DND-41 (cell line): Measurements from ENCODE around the gene SMARCD2.
"Not testable (repeated sequence)": the region's sequence is repeated elsewhere in the genome, so short reads cannot be mapped to it uniquely, and the experiment has no call there.

Source experiments
- ATAC-seq: fragments of 200-7000 bp; cut with Tn5 transposase; 3 replicates; pipeline ENCODE4 v1.9.1; 2021; ENCODE audit warnings: low read depth; ENCODE audit not compliant: insufficient read depth
- DNase-seq: peaks from one replicate; pipeline ENCODE4 v3.0.0-alpha.2; 2020
- H2AFZ ChIP-seq: 2 replicates; pipeline ENCODE4 v1.6.0; 2012; ENCODE audit warnings: low read depth, low read length
- H3K27ac ChIP-seq: 2 replicates; pipeline ENCODE4 v1.5.1; 2012; ENCODE audit warnings: low read length, inconsistent platforms
- H3K27me3 ChIP-seq: fragments of 200-600 bp; sonication (generic); 2 replicates; pipeline ENCODE4 v1.6.0; 2012; ENCODE audit warnings: low read length, mild to moderate bottlenecking, inconsistent platforms; ENCODE audit not compliant: insufficient read depth, poor library complexity
- H3K36me3 ChIP-seq: 2 replicates; pipeline ENCODE4 v1.5.1; 2012; ENCODE audit warnings: low read length, inconsistent platforms; ENCODE audit not compliant: insufficient read depth
- H3K4me1 ChIP-seq: 2 replicates; pipeline ENCODE4 v1.5.1; 2012; ENCODE audit warnings: mild to moderate bottlenecking, low read length; ENCODE audit not compliant: insufficient read depth
- H3K4me2 ChIP-seq: 2 replicates; pipeline ENCODE4 v1.6.0; 2012; ENCODE audit warnings: mild to moderate bottlenecking, moderate library complexity, low read length, inconsistent platforms; ENCODE audit not compliant: insufficient read depth
- H3K4me3 ChIP-seq, 2 experiments: fragments of 200-600 bp in 1 of 2; shearing (Covaris generic) in 1 of 2; 2 replicates each; pipeline ENCODE4 v1.5.1; 2012 to 2016; ENCODE audit warnings: inconsistent platforms in 2 of 2, low read length in 2 of 2, mild to moderate bottlenecking in 2 of 2, low read depth in 1 of 2, moderate library complexity in 1 of 2
- H3K79me2 ChIP-seq: 2 replicates; pipeline ENCODE4 v1.6.0; 2012; ENCODE audit warnings: low read length, inconsistent platforms; ENCODE audit not compliant: insufficient read depth
- H3K9ac ChIP-seq: 2 replicates; pipeline ENCODE4 v1.6.0; 2012; ENCODE audit warnings: low read depth, mild to moderate bottlenecking, inconsistent platforms, low read length, moderate library complexity
- H3K9me3 ChIP-seq: 2 replicates; pipeline ENCODE4 v1.5.1; 2012; ENCODE audit warnings: low read length, moderate library complexity, mild to moderate bottlenecking, inconsistent platforms; ENCODE audit not compliant: insufficient read depth, severe bottlenecking
- H4K20me1 ChIP-seq: 2 replicates; pipeline ENCODE4 v1.6.0; 2012; ENCODE audit warnings: low read length; ENCODE audit not compliant: insufficient read depth
- EZH2 ChIP-seq: IDR thresholded peaks from 3 replicates; pipeline ENCODE4 v1.6.1; 2012; ENCODE audit warnings: borderline replicate concordance, low read depth, mild to moderate bottlenecking, moderate library complexity, low read length, inconsistent platforms; ENCODE audit not compliant: severe bottlenecking
- TF ChIP-seq, protein P1 (sequence below): IDR thresholded peaks from 2 replicates; pipeline ENCODE4 v1.5.1; 2012; ENCODE audit warnings: borderline replicate concordance, low read length, moderate library complexity, mild to moderate bottlenecking; ENCODE audit not compliant: poor library complexity, severe bottlenecking; ENCODE audit errors: extremely low read depth

Gene SMARCD2

GRCh38 chr17:63859257-63859656 lies 16.8 kb upstream of the SMARCD2 start:
- TF ChIP-seq, protein P1, sequence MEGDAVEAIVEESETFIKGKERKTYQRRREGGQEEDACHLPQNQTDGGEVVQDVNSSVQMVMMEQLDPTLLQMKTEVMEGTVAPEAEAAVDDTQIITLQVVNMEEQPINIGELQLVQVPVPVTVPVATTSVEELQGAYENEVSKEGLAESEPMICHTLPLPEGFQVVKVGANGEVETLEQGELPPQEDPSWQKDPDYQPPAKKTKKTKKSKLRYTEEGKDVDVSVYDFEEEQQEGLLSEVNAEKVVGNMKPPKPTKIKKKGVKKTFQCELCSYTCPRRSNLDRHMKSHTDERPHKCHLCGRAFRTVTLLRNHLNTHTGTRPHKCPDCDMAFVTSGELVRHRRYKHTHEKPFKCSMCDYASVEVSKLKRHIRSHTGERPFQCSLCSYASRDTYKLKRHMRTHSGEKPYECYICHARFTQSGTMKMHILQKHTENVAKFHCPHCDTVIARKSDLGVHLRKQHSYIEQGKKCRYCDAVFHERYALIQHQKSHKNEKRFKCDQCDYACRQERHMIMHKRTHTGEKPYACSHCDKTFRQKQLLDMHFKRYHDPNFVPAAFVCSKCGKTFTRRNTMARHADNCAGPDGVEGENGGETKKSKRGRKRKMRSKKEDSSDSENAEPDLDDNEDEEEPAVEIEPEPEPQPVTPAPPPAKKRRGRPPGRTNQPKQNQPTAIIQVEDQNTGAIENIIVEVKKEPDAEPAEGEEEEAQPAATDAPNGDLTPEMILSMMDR, result no peak
- no peak for TF ChIP-seq EZH2
- H3K79me2 ChIP-seq, result no peaks in the 10 kb centered on the region
- no peak overlapping the region for H3K27ac ChIP-seq
- no peak overlapping the region for H3K4me2 ChIP-seq
- peaks cover 13% of the 10 kb centered on the region for H3K27me3 ChIP-seq
- no peak overlapping the region for H3K4me3 ChIP-seq
- no peaks in the 10 kb centered on the region for H4K20me1 ChIP-seq
- H3K4me1 ChIP-seq, result no peaks in the 10 kb centered on the region
- H3K9me3 ChIP-seq, result no peaks in the 10 kb centered on the region
- no peak for ATAC-seq
- DNase-seq, result no peak
- H3K9ac ChIP-seq, result no peak overlapping the region
- H2AFZ ChIP-seq, result no peak overlapping the region
- H3K36me3 ChIP-seq, result no peaks in the 10 kb centered on the region

GRCh38 chr17:63856425-63856824 lies 13.9 kb upstream of the SMARCD2 start:
- H3K9ac ChIP-seq, H4K20me1 ChIP-seq, H3K79me2 ChIP-seq, H3K4me3 ChIP-seq, H3K27ac ChIP-seq, H3K4me1 ChIP-seq, H3K36me3 ChIP-seq, H2AFZ ChIP-seq, ATAC-seq, H3K4me2 ChIP-seq, H3K9me3 ChIP-seq, DNase-seq: not testable (repeated sequence)
- peaks cover 13% of the 10 kb centered on the region for H3K27me3 ChIP-seq

DNA sequence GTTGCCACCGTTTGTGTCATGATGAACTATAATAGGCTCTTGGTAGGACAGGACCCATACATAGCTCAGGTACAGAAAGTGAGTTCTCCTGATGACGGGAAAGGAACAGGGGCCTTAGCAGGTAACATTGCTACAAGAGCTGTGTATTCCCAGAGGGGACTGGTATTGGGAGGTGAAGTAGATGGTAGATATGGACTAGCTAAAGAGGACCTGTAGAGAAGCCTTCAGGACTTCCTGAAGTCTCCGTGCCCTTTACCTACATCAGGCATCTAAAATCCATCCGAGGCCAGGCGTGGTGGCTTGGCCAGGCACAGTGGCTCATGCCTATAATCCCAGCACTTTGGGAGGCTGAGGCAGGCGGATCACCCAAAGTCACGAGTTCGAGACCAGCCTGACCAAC lies 12.7 kb upstream of the SMARCD2 start:
- H3K4me1 ChIP-seq, result no peaks in the 10 kb centered on the region
- no peak for TF ChIP-seq EZH2
- TF ChIP-seq, protein P1, result no peak
- H3K27ac ChIP-seq, result no peak overlapping the region
- peaks cover 5% of the 10 kb centered on the region for H3K27me3 ChIP-seq
- no peak overlapping the region for H3K9ac ChIP-seq
- no peaks in the 10 kb centered on the region for H3K79me2 ChIP-seq
- no peaks in the 10 kb centered on the region for H3K9me3 ChIP-seq
- no peak overlapping the region for H3K4me3 ChIP-seq
- no peak overlapping the region for H3K4me2 ChIP-seq
- no peak overlapping the region for H2AFZ ChIP-seq
- H4K20me1 ChIP-seq, result no peaks in the 10 kb centered on the region
- ATAC-seq, result no peak
- DNase-seq, result no peak
- no peaks in the 10 kb centered on the region for H3K36me3 ChIP-seq

- Histone ChIP-seq H3K27ac (no peak overlapping the region), H3K36me3 (no peaks in the 10 kb centered on the region)
These were observed 12.2 kb upstream of the SMARCD2 start for GRCh38 chr17:63854709-63855108.

More at GRCh38 chr17:63854709-63855108, 12.2 kb upstream of the SMARCD2 start:
- DNase-seq (no peak), ATAC-seq (no peak)
- Histone ChIP-seq H3K4me3 (no peak overlapping the region), H3K4me1 (no peaks in the 10 kb centered on the region), H2AFZ (no peak overlapping the region), H3K9me3 (no peaks in the 10 kb centered on the region), H3K9ac (no peak overlapping the region), H4K20me1 (no peaks in the 10 kb centered on the region), H3K79me2 (no peaks in the 10 kb centered on the region), H3K4me2 (no peak overlapping the region), H3K27me3 (peaks cover 3% of the 10 kb centered on the region)
- TF ChIP-seq EZH2, result no peak
